B cell (primary cell): ENCODE measurements around the gene ANO2.

ENCODE experiments used
- EZH2 ChIP-seq: IDR thresholded peaks from 2 replicates; pipeline ENCODE4 v1.6.1; 2012; ENCODE audit warnings: borderline replicate concordance, low read depth, mild to moderate bottlenecking, moderate library complexity, low read length; ENCODE audit not compliant: insufficient read depth, poor library complexity, severe bottlenecking
- TF ChIP-seq, protein P1 (sequence below): fragments of 200-600 bp; IDR thresholded peaks from one replicate; pipeline ENCODE4 v1.8.0; 2022; ENCODE audit warnings: antibody characterized with exemption, mild to moderate bottlenecking

DNA sequence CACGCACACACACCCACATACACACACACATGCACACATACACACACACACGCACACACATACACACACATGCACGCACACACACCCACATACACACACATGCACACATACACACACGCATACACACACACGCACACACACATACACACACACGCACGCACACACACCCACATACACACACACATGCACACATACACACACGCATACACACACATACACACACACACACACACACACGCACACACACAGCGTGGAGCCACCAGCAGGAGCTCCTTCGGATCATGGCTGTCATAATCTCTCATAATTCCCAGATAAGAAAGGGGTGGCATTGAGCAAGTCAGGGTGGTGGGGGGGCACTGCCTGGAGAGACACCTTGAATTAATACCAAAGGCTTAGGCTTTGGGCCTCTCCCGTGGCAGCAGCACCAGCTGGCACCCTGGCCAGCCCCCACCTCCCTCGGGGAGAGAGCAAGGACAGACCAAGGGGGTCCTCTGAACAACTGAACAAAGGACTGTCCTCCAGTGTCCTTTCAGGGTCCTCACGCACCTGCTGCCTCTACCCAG lies 21.9 kb downstream of the ANO2 start:
- TF ChIP-seq, protein P1, sequence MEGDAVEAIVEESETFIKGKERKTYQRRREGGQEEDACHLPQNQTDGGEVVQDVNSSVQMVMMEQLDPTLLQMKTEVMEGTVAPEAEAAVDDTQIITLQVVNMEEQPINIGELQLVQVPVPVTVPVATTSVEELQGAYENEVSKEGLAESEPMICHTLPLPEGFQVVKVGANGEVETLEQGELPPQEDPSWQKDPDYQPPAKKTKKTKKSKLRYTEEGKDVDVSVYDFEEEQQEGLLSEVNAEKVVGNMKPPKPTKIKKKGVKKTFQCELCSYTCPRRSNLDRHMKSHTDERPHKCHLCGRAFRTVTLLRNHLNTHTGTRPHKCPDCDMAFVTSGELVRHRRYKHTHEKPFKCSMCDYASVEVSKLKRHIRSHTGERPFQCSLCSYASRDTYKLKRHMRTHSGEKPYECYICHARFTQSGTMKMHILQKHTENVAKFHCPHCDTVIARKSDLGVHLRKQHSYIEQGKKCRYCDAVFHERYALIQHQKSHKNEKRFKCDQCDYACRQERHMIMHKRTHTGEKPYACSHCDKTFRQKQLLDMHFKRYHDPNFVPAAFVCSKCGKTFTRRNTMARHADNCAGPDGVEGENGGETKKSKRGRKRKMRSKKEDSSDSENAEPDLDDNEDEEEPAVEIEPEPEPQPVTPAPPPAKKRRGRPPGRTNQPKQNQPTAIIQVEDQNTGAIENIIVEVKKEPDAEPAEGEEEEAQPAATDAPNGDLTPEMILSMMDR, result no peak
- no peak for TF ChIP-seq EZH2
